G401 (cell line): ENCODE data around the gene EDAR. TPM values are rescaled to one million over a fixed set of nuclear protein-coding genes. Genes with fewer than 3 reads are reported as not detected.

Experiments used
- total RNA-seq: library from RNA; depleted of rRNA; stranded (reverse); fragments of >200 nt; shearing (Covaris generic); gene quantifications from 2 replicates; pipeline ENCODE4 v1.2.3, GENCODE V29; 2014; rRNA removed

Gene EDAR
- total RNA-seq, 1 experiment from 2014 or later = not detected

Other genes with a start within 250 kb of the EDAR start
- 19.1 and 23.0 TPM in 2 replicates for gene CCDC138, start 202.4 kb downstream of the EDAR start, total RNA-seq
- not detected in 2 replicates for gene SH3RF3, start 140.0 kb upstream of the EDAR start, total RNA-seq